GM21529 (cell line): Measurements from ENCODE around the gene TMEM240.
"Not testable (repeated sequence)": the region's sequence is repeated elsewhere in the genome, so short reads cannot be mapped to it uniquely, and the experiment has no call there.

ENCODE experiments used
- ATAC-seq: cut with Tn5 transposase; IDR thresholded peaks from one replicate; pipeline ENCODE4 v1.9.1; 2021; ENCODE audit not compliant: unreplicated experiment

The TMEM240 gene

GRCh38 chr1:1527092-1527816, 13.2 kb downstream of the TMEM240 start:
- no peak for ATAC-seq

GRCh38 chr1:1526476-1526875, 13.9 kb downstream of the TMEM240 start:
- ATAC-seq: not testable (repeated sequence)

DNA sequence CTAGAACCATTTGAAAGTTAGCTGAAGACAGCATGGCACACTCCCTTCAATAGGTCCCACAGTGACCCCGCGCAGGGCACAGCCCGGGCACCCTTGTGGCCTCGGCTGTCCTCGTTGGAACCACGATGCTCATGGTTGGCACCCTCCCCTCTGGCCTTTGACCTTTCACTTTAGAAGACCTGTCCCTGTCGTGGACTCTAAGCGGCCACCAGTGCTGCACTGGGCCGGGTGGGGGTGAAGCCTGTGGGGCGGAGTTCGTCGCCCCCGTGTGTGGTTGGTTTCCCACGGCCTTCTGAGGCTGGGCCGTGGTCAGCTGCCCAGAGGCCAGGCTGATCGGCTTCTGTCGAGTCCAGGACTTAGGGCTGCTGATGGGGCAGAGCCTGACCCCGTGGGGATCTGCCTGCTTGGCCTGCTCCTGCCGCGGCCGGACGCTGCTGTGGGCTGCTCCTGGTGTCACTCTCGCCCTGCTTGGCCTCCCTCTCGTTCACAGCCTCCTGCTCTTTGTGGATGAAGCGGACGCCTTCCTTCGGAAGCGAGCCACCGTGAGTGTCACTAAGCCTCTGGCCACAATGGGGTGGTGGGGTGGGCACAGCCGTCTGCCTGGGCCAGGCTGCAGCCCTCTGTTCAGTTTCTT, 15.6 kb downstream of the TMEM240 start:
- ATAC-seq: not testable (repeated sequence)

DNA sequence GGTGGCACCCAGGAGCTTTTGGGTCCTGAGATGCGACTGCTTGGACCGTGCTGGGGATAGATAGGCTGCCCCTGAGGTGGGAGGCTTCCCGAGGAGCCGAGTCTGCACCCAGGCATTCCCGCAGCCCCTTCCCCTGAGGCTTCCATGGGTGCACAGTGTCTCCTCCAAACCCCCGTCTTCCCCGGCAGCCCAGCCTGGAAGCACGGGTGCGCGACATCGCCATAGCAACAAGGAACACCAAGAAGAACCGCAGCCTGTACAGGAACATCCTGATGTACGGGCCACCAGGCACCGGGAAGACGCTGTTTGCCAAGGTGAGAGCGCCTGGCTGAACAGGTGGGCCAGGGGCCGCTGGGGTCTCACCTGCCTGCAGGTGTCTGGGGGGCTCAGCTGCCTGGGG, 16.8 kb downstream of the TMEM240 start:
- not testable (repeated sequence) for ATAC-seq

GRCh38 chr1:1523226-1523625, 17.2 kb downstream of the TMEM240 start:
- ATAC-seq: not testable (repeated sequence)

DNA sequence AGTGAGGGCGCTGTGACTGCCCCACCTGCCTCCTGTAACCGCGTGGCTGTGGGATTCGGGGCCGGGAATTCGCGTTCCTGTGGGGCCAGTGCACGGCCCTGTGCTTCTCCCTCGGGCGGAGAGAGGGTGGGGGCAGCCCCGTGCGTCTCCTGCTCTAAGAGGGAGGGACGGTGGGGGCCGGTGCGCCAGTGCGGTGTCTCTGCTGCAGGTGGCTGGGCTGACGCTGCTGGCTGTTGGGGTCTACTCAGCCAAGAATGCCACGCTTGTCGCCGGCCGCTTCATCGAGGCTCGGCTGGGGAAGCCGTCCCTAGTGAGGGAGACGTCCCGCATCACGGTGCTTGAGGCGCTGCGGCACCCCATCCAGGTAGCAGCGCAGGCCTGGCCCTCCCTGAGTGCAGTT, 17.9 kb downstream of the TMEM240 start:
- ATAC-seq: not testable (repeated sequence)

DNA sequence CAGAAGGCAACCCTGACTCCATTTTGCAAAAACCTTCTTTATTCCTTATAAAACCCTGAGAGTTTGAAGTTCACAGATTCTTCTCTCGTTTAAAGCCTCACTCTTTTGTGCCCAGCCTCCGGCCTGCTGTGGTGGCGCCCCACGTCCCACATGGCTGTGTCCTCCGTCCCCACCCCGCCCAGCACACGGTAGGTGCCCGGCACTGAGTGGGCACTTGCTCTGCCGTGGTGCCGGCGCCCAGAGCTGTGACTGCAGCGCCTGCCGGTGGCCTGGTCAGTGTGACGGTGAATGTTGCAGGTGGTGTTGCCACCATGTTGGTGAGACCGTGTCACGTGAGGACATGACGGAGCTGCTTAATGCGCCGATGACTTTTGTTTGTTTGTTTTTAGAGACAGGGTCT, 19.1 kb downstream of the TMEM240 start:
- ATAC-seq: no peak

GRCh38 chr1:1519805-1520505, 20.5 kb downstream of the TMEM240 start:
- not testable (repeated sequence) for ATAC-seq

- ATAC-seq: not testable (repeated sequence)
These were observed 21.8 kb downstream of the TMEM240 start for GRCh38 chr1:1518621-1519007.

DNA sequence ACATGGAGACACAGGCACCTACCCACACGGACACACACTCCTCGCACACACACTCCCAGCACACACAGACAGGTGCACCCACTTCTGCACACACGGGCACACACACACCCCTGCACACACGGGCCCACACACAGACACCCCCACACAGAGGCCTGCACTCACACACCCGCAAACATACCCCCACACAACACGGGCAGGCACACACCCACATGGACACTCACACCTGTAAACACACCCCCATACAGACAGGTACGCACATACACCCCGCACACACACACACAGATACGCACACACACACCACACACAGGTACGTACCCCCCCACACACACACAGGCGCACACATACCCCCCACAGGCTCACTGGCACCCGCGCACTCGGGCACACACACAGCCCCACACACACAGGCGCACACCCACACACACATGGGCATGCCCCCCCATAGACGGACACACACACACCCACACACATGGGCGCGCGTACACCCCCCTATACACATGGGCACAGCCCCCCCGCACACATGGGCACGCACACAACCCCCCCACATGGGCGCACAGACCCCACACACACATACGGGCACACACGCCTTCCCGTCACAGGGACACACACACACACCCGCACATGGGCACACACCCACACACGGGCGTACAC, 22.3 kb downstream of the TMEM240 start:
- no peak for ATAC-seq

- not testable (repeated sequence) for ATAC-seq
These were observed 23.5 kb downstream of the TMEM240 start for GRCh38 chr1:1516923-1517322.

- ATAC-seq: not testable (repeated sequence)
These were observed 26.0 kb downstream of the TMEM240 start for GRCh38 chr1:1514376-1514775.

DNA sequence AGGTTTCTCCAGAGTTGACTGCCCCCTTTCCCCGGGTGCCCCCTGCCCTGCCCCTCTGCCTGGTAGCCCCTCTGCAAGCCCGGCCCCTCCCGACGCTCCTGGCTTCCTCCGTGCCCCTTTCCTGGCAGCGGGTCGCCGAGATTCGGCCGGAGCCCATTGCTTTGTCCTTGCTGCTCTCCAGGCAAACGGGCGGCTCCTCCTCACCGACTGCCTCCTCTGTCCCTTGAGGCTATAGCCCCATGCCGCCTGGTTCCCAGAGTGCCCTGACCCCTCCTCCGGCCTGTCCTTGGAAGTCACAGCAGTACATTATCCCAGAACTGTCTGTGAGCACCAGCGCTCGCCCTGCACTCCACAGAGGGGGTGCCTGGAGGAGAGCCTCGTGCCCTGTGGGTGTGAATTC, 26.7 kb downstream of the TMEM240 start:
- not testable (repeated sequence) for ATAC-seq

GRCh38 chr1:1512425-1512824, 28.0 kb downstream of the TMEM240 start:
- peak; percentile 4 for ATAC-seq

DNA sequence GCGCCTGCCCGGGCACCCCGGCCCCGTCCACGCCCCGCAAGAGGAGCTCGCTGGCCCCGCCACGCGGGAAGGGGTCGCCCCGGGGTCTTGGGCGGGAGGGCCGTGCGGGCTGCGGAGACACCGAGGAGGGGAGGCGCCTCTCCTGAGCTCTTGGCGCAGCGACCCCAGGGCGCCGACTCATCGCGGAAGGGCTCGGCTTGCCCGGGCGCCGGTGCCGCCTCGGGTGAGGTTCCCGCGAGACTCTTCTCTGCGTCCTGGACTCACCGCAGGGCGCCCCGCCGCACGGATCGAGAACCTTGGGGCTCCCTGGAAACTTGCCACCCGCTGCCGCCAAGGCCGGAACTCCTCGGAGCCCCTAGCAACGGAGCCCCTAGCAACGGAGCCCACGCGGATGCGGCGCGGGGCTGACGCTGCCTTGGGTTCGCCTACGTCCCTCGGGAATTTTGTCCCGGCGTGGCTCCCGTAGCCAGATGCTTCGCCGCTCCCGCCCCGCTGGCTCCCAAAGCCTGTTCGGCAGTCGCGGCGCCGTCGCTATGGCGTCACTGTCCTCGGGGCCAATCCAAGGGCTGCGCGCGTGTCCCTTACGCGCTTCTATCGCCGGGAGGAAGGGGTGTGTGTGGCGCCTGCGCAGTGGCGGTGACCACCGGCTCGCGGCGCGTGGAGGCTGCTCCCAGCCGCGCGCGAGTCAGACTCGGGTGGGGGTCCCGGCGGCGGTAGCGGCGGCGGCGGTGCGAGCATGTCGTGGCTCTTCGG, 28.7 kb downstream of the TMEM240 start, which contains the start of gene ATAD3A:
ATAD3A (plus strand) TSS at position 630 of the 753 bp plus-strand sequence; CDS start at position 737, 107 bp downstream.
- peak; percentile 87 for ATAC-seq

DNA sequence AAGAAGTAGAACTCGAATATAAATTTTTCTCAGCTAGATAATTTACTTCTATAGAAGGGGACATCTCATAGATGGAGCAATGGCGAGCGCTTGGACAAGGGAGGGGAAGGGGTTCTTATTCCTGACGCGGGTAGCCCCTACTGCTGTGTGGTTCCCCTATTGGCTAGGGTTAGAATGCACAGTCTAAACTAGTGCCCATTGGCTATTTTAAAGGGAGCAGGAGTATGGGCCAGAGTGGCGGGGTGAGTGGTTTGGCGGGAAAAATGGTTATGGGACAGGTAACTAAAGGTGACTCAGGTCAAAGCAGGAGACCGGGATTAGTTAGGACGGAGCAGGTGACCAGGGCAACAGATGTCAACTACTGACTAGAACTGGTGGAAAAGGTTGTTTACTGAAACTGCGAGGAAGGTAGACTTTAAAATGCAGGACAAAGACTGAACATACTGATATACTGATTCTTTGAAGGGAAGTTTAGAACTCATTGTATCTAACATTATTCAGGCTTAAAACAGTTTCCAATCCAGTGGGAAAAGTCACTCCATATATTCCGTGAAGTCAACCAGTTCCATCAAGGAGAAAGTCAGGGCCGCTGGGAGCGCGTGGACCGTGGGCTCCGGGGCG, 29.4 kb downstream of the TMEM240 start:
- no peak for ATAC-seq

GRCh38 chr1:1509465-1509850, 31.0 kb downstream of the TMEM240 start:
- ATAC-seq: not testable (repeated sequence)

GRCh38 chr1:1508775-1509464, 31.5 kb downstream of the TMEM240 start:
- not testable (repeated sequence) for ATAC-seq

- ATAC-seq: no peak
These were observed 33.1 kb downstream of the TMEM240 start for GRCh38 chr1:1507305-1507704.
